Choroid plexus epithelial cell (primary cell): ENCODE results near the gene RACGAP1.

Experiments
- DNase-seq: peaks from one replicate; pipeline ENCODE4 v3.0.0-alpha.2; 2010; ENCODE audit warnings: low read depth
- H3K4me3 ChIP-seq: 2 replicates; pipeline ENCODE4 v1.5.1; 2011; ENCODE audit warnings: low read depth, mild to moderate bottlenecking, control low read depth, low read length, moderate library complexity
- CTCF ChIP-seq: conservative IDR thresholded peaks from 2 replicates; pipeline ENCODE4 v1.5.1; 2011; ENCODE audit warnings: low read depth, mild to moderate bottlenecking, control low read depth, inconsistent platforms, low read length, moderate library complexity

Gene RACGAP1

GRCh38 chr12:49951411-49952240, 73.7 kb downstream of the RACGAP1 start:
- no peak for DNase-seq
- TF ChIP-seq CTCF, result no peak
- no peak overlapping the region for H3K4me3 ChIP-seq

GRCh38 chr12:49950273-49951251, 74.7 kb downstream of the RACGAP1 start, which contains the start of gene AQP2:
AQP2 (plus strand) TSS chr12:49950737; CDS start chr12:49950831, 94 bp downstream.
- DNase-seq, result no peak
- no peak for TF ChIP-seq CTCF
- no peak within 1 kb of the TSS for H3K4me3 ChIP-seq

- no peak for DNase-seq
- no peak for TF ChIP-seq CTCF
- H3K4me3 ChIP-seq, result no peak overlapping the region
These were observed 75.4 kb downstream of the RACGAP1 start for GRCh38 chr12:49949866-49950265.

- H3K4me3 ChIP-seq, result no peak overlapping the region
- no peak for DNase-seq
- no peak for TF ChIP-seq CTCF
These were observed 76.1 kb downstream of the RACGAP1 start for GRCh38 chr12:49948866-49949845.

- DNase-seq, result no peak
- no peak for TF ChIP-seq CTCF
- no peak overlapping the region for H3K4me3 ChIP-seq
These were observed 77.6 kb downstream of the RACGAP1 start for GRCh38 chr12:49947593-49948226.

GRCh38 chr12:49946497-49946896, 78.8 kb downstream of the RACGAP1 start:
- H3K4me3 ChIP-seq, result no peak overlapping the region
- no peak for TF ChIP-seq CTCF
- DNase-seq, result no peak
